GM12878 (cell line): ENCODE data around the gene DIP2A. TPM values are rescaled to one million over a fixed set of nuclear protein-coding genes. Genes with fewer than 3 reads are reported as not detected.

Source experiments
- ATAC-seq: fragments of 200-7000 bp; cut with Tn5 transposase; 3 replicates; pipeline ENCODE4 v1.9.1; 2020; ENCODE audit warnings: mild to moderate bottlenecking, moderate library complexity
- BruUV-seq: library from RNA; stranded (reverse); fragments of 400-500 nt; replicated peaks from 2 replicates; lab custom pipeline; 2021; lab: Mats Ljungman, UMichigan
- CTCF ChIA-PET: fragments of 300-600 bp; sonication (Branson Sonifier 250); formaldehyde crosslinking; extraction: SDS; loops from one replicate; lab custom pipeline; 2021; ENCODE audit warnings: inconsistent platforms; lab: Yijun Ruan, JAX
- POLR2A ChIA-PET: fragments of 350-600 bp; formaldehyde crosslinking; extraction: SDS; loops from one replicate; lab custom pipeline; 2021; ENCODE audit warnings: inconsistent platforms; lab: Charles Lee
- RAD21 ChIA-PET: fragments of 300-600 bp; sonication (Branson Sonifier 250); formaldehyde crosslinking; loops from one replicate; lab custom pipeline; 2023; ENCODE audit warnings: antibody characterized with exemption; ENCODE audit not compliant: unreplicated experiment; lab: Charles Lee
- SMC1A ChIA-PET: fragments of 300-600 bp; sonication (Branson Sonifier 250); formaldehyde crosslinking; loops from one replicate; lab custom pipeline; 2023; ENCODE audit not compliant: unreplicated experiment, uncharacterized antibody; lab: Charles Lee
- DNase-seq: peaks from one replicate; pipeline ENCODE4 v3.0.0-alpha.2; 2011; ENCODE audit warnings: low read depth, low spot score
- FAIRE-seq: peaks from 3 replicates; lab custom pipeline; 2011; peaks lifted over from hg19 to GRCh38; lab: Jason Lieb, UNC
- H2AFZ ChIP-seq: 2 replicates; pipeline ENCODE4 v1.6.0; 2011; ENCODE audit warnings: low read depth, low read length, control low read depth; ENCODE audit not compliant: control insufficient read depth
- H3K27ac ChIP-seq: 2 replicates; pipeline ENCODE4 v1.5.1; 2011; ENCODE audit warnings: control low read depth; ENCODE audit not compliant: control insufficient read depth, insufficient read depth
- H3K27me3 ChIP-seq, 2 experiments: replicated peaks in 1 of 2; 2 replicates each; pipeline versions ENCODE4 v1.6.0 to v1.6.1; 2011; ENCODE audit warnings: low read length in 1 of 2; ENCODE audit not compliant: control insufficient read depth in 2 of 2, insufficient read depth in 2 of 2
- H3K36me3 ChIP-seq, 2 experiments: 2 replicates each; pipeline ENCODE4 v1.5.1; 2011; ENCODE audit warnings: low read length in 1 of 2; ENCODE audit not compliant: control insufficient read depth in 2 of 2, insufficient read depth in 2 of 2
- H3K4me1 ChIP-seq: 2 replicates; pipeline ENCODE4 v1.6.1; 2011; ENCODE audit warnings: mild to moderate bottlenecking, low read length, moderate library complexity, mixed read lengths; ENCODE audit not compliant: control insufficient read depth, insufficient read depth
- H3K4me2 ChIP-seq: 2 replicates; pipeline ENCODE4 v1.6.0; 2011; ENCODE audit warnings: control low read depth; ENCODE audit not compliant: control insufficient read depth, insufficient read depth
- H3K4me3 ChIP-seq: fragments of 200-600 bp; sonication (generic); 2 replicates; pipeline ENCODE4 v1.5.1; 2016
- H3K79me2 ChIP-seq: 2 replicates; pipeline ENCODE4 v1.6.0; 2011; ENCODE audit warnings: low read length; ENCODE audit not compliant: control insufficient read depth, insufficient read depth
- H3K9ac ChIP-seq: 2 replicates; pipeline ENCODE4 v1.8.0; 2011; ENCODE audit warnings: low read length, control low read depth, mixed read lengths; ENCODE audit not compliant: control insufficient read depth, insufficient read depth
- H3K9me3 ChIP-seq: replicated peaks from 3 replicates; pipeline ENCODE4 v1.5.1; 2011; ENCODE audit warnings: mild to moderate bottlenecking, low read length; ENCODE audit not compliant: control insufficient read depth, insufficient read depth
- H4K20me1 ChIP-seq: 2 replicates; pipeline ENCODE4 v1.6.0; 2011; ENCODE audit not compliant: control insufficient read depth, insufficient read depth
- BHLHE40 ChIP-seq, 2 experiments: fragments of 450-650 bp in 1 of 2; IDR thresholded peaks; 2 replicates each; pipeline ENCODE4 v1.6.1; 2011 to 2017; ENCODE audit warnings: low read depth in 2 of 2, borderline replicate concordance in 1 of 2, improper control_type of control experiment in 1 of 2, low read length in 1 of 2, mild to moderate bottlenecking in 1 of 2
- CBFB ChIP-seq: IDR thresholded peaks from 2 replicates; pipeline ENCODE4 v1.6.1; 2016; ENCODE audit warnings: antibody characterized with exemption, low read depth
- CREM ChIP-seq: IDR thresholded peaks from 2 replicates; pipeline ENCODE4 v1.6.1; 2014; ENCODE audit warnings: antibody characterized with exemption, low read depth
- DPF2 ChIP-seq: fragments of 450-650 bp; IDR thresholded peaks from 2 replicates; pipeline ENCODE4 v1.6.1; 2017; ENCODE audit warnings: mild to moderate bottlenecking
- ELK1 ChIP-seq: IDR thresholded peaks from 2 replicates; pipeline ENCODE4 v1.6.1; 2012; ENCODE audit warnings: low read depth, low read length, improper control_type of control experiment
- EZH2 ChIP-seq: IDR thresholded peaks from 2 replicates; pipeline ENCODE4 v1.6.1; 2012; ENCODE audit warnings: low read depth, mild to moderate bottlenecking, control low read depth, inconsistent platforms, low read length, borderline replicate concordance; ENCODE audit not compliant: control insufficient read depth
- FOS ChIP-seq: IDR thresholded peaks from 3 replicates; pipeline ENCODE4 v1.6.1; 2011; ENCODE audit warnings: borderline replicate concordance; ENCODE audit not compliant: insufficient read length; ENCODE audit errors: extremely low read depth
- JUNB ChIP-seq: IDR thresholded peaks from 2 replicates; pipeline ENCODE4 v1.6.1; 2016; ENCODE audit warnings: antibody characterized with exemption, mild to moderate bottlenecking
- KDM1A ChIP-seq: fragments of 200-600 bp; sonication (generic); IDR thresholded peaks from 2 replicates; pipeline ENCODE4 v1.6.1; 2016; ENCODE audit warnings: borderline replicate concordance
- NBN ChIP-seq: fragments of 450-650 bp; IDR thresholded peaks from 2 replicates; pipeline ENCODE4 v1.6.1; 2016
- PAX5 ChIP-seq: IDR thresholded peaks from 2 replicates; pipeline ENCODE4 v1.6.1; 2011; ENCODE audit warnings: low read depth, low read length, borderline replicate concordance
- RAD51 ChIP-seq: fragments of 450-650 bp; IDR thresholded peaks from 2 replicates; pipeline ENCODE4 v1.6.1; 2016; ENCODE audit warnings: moderate library complexity, mild to moderate bottlenecking, inconsistent platforms
- SPI1 ChIP-seq: IDR thresholded peaks from 2 replicates; pipeline ENCODE4 v1.6.1; 2011; ENCODE audit warnings: low read depth, mild to moderate bottlenecking, low read length, moderate library complexity, borderline replicate concordance; ENCODE audit not compliant: insufficient read depth
- WRNIP1 ChIP-seq: IDR thresholded peaks from 2 replicates; pipeline ENCODE4 v1.6.1; 2011; ENCODE audit warnings: low read depth, low read length, improper control_type of control experiment, borderline replicate concordance
- ZNF24 ChIP-seq: fragments of 450-650 bp; IDR thresholded peaks from 2 replicates; pipeline ENCODE4 v1.6.1; 2017; ENCODE audit warnings: antibody characterized with exemption, mild to moderate bottlenecking
- ZNF274 ChIP-seq: IDR thresholded peaks from one replicate; pipeline ENCODE4 v1.8.0; 2011; ENCODE audit not compliant: insufficient read length, insufficient read depth
- ZNF687 ChIP-seq: fragments of 450-650 bp; IDR thresholded peaks from 2 replicates; pipeline ENCODE4 v1.6.1; 2017; ENCODE audit warnings: mild to moderate bottlenecking, moderate library complexity
- WGBS: methylation state at CpG from one replicate; pipeline ENCODE4 v1.1.6; 2016; ENCODE audit warnings: low lambda C conversion rate; ENCODE audit not compliant: insufficient replicate concordance, insufficient coverage; ENCODE audit errors: missing lambda C conversion rate; 5-methylcytosine and 5-hydroxymethylcytosine counted together
- in situ Hi-C: fragments of 300-500 bp; cut with MboI; formaldehyde crosslinking; loops from 9 replicates; pipeline ENCODE4 v1.14.3; 2018; ENCODE audit warnings: mixed read lengths
- intact Hi-C: fragments of 100-400 bp; cut with micrococcal nuclease; formaldehyde crosslinking; loops from one replicate; pipeline ENCODE4 v1.14.2; 2022; ENCODE audit not compliant: unreplicated experiment
- polyA plus RNA-seq, 11 experiments: library from polyadenylated mRNA; depleted of rRNA in 4 of 11; unstranded in 6 of 11; stranded (reverse) in 5 of 11; fragments of >200 nt; fragmentation: Nextera tagmentation in 4 of 11; fragmentation: Illumina TruSeq in 1 of 11; extraction: Ambion mirVana in 4 of 11; extraction: Trizol in 1 of 11; gene quantifications; 1 replicate in 1 of 11; 2 replicates in 10 of 11; pipeline versions ENCODE4 v1.2.1 to v1.2.3, GENCODE V29; 2011 to 2016; ENCODE audit warnings: inconsistent platforms in 2 of 11, missing spikeins in 2 of 11, low read depth in 1 of 11
- total RNA-seq, 4 experiments: library from RNA; depleted of rRNA in 3 of 4; stranded (reverse); fragments of >200 nt in 3 of 4; fragmentation: Illumina TruSeq in 1 of 4; extraction: Trizol in 1 of 4; gene quantifications; 2 replicates each; pipeline versions ENCODE4 v1.2.1 to v1.2.3, GENCODE V29; 2013 to 2021
- TF ChIP-seq, protein P1 (sequence below): fragments of 450-650 bp; IDR thresholded peaks from 2 replicates; pipeline ENCODE4 v1.6.1; 2017; ENCODE audit warnings: low read depth, mild to moderate bottlenecking, moderate library complexity

The DIP2A gene
- total and polyA plus RNA-seq, 10 of the 15 experiments (the other 5 are each of a cell fraction or from before 2014, with no cell fraction given) = 1.7 to 25.5 (median 12.2) TPM

- 94% methylated on average over 21 of the region's 23 CpGs for WGBS
- in situ Hi-C loops (no loop called here), intact Hi-C loops (no loop called here)
- H3K4me2 ChIP-seq = no peak overlapping the region
- no peaks in the 10 kb centered on the region for H3K27me3 ChIP-seq
- no peak for DNase-seq
- SMC1A ChIA-PET = no interaction called here
- no peaks in the 10 kb centered on the region for H3K79me2 ChIP-seq
- FAIRE-seq = no peak
- RAD21 ChIA-PET = no interaction called here
- POLR2A ChIA-PET = no interaction called here
- H3K9me3 ChIP-seq = no peaks in the 10 kb centered on the region
- H3K36me3 ChIP-seq = peaks cover 2 to 35% of the 10 kb centered on the region in 2 experiments; a peak in 3 of 4 replicates
- no peaks in the 10 kb centered on the region for H3K4me1 ChIP-seq
- H3K4me3 ChIP-seq = no peak overlapping the region
- BruUV-seq = no TSS peak
- ATAC-seq = no peak
- no peak for TF ChIP-seq RAD51
- no peak for TF ChIP-seq EZH2
- no peak for TF ChIP-seq ZNF24
- no peak for TF ChIP-seq KDM1A
- no peak for TF ChIP-seq NBN
- no peak for TF ChIP-seq WRNIP1
- TF ChIP-seq CREM = no peak
- no peak for TF ChIP-seq FOS
- TF ChIP-seq CBFB = no peak
- TF ChIP-seq DPF2 = no peak
- no peak for TF ChIP-seq ZNF687
- TF ChIP-seq, protein P1, sequence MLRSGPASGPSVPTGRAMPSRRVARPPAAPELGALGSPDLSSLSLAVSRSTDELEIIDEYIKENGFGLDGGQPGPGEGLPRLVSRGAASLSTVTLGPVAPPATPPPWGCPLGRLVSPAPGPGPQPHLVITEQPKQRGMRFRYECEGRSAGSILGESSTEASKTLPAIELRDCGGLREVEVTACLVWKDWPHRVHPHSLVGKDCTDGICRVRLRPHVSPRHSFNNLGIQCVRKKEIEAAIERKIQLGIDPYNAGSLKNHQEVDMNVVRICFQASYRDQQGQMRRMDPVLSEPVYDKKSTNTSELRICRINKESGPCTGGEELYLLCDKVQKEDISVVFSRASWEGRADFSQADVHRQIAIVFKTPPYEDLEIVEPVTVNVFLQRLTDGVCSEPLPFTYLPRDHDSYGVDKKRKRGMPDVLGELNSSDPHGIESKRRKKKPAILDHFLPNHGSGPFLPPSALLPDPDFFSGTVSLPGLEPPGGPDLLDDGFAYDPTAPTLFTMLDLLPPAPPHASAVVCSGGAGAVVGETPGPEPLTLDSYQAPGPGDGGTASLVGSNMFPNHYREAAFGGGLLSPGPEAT = no peak
- TF ChIP-seq ELK1 = no peak
- TF ChIP-seq ZNF274 = no peak
- TF ChIP-seq SPI1 = no peak
- TF ChIP-seq PAX5 = no peak
- no peak for TF ChIP-seq JUNB
- TF ChIP-seq BHLHE40 (IDR thresholded peaks at IDR 0.05; ENCODE audit: borderline replicate concordance in 1 of 2, low read depth in 2 of 2, low read length in 1 of 2) = no peak
- H4K20me1 ChIP-seq = no peaks in the 10 kb centered on the region
- no peak overlapping the region for H3K27ac ChIP-seq
- H2AFZ ChIP-seq = no peak overlapping the region
- CTCF ChIA-PET = no interaction called here
- H3K9ac ChIP-seq = no peak overlapping the region
Measured at GRCh38 chr21:46434322-46434958, 24.3 kb upstream of the DIP2A start.
